ENCODE results near the gene SEC31A.
"Not testable (repeated sequence)": the region's sequence is repeated elsewhere in the genome, so short reads cannot be mapped to it uniquely, and the experiment has no call there.

Gene SEC31A

DNA sequence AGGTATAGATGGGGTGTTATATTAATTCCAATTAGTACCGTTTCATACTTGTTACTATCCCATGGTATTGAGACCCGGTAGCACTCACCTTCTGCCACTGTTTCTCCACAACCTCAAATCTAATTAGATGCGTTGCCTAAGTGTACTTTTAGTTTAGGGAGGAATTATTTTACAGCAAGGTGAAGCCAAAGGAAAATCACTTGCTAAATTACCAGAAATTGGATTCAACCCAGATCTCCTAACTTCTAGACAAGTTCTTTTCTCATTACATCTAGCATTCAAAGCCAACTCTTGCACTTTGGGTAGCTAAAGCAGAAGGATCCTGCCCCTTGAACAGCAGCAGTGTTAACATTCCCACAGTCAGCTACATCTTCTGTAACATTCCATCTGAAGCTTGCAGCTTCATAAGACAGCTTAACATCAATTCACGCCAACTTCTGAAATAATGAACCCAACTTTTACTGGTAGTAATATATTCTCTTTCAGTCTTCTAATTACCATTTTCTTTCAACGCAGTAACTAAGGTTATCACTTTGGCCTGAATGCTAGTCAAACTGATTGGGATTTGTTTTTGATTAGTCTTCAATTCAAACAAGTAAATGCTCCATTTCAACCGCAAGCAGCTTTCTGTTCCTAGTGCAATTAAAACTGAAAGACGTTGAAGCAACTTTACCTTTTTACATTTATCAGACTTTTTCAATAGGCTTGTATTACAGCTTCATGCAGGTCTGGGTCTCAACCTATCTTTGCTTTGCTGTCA is 934 bp upstream of the SEC31A start:
- no peak for DNase-seq

DNA sequence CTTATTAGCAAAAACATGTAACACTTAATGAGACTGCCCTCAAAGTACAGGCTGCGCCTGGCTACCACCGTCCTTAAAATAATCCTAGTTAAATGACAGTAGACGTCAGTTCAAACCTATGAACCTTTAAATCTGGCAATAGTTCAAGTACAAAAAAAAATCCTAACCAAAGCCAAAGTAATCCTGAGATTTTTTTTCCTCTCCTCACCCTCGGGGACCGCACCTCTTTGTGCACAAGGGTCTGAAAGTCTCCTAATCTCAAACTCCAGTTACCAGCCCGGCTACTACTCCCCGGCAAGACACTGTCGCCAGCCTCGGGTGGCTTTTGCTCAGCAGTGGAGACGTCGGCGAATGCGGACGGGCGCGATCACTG is 439 bp downstream of the SEC31A start:
- DNase-seq, result no peak

DNA sequence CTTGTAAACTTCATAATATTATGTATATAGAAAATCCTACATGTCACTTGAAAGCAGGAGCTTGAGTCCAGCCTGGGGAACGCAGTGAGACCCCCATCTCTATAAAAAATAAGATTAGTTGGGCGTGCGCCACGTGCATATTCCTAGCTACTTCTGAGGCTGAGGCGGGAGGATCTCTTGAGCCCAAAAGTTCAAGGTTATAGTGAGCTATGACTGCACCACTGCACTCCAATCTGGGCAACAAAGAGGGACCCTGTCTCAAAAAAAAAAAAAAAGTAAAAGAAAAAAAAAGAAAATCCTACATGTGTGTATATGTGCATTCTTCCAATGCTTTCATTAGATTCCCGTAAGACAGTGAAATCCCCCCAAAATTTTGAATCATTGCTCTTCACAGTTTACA is 1.7 kb downstream of the SEC31A start:
- no peak for DNase-seq

DNA sequence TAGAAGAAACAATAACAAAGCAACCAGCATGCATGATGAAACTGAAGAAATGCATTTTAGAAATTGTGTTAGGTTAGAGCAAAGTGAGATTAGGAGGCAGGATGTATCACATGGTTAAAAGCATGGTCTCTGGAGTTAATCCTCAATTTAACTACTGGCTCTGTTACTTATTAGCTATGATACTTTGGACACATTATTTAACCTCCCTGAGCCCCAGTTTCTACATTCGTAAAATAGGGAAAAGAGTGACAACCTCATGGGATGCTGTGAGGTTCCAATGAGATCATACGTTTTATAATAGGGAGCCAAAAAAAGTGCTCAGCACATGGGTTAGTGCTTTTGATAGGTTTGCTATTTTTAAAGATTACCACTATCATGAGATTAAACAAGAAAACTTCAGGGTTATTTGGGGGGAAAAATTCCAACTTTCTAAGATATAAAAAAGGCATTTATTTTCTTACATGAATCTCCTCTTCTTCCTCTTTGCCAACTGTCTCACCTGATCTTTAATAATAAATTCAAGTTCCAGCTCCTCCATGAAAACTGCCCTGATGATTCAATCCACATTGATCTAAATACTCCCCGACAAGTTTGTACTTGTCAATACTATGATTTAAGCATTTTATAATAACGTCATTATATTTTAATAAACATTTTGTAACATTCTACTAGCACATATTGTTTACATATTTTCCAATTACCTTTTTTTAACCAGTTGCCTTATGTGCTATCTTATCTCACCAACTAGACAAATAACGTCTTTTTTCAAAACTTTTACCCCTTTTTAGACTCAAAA is 4.6 kb downstream of the SEC31A start:
- DNase-seq, result no peak

DNA sequence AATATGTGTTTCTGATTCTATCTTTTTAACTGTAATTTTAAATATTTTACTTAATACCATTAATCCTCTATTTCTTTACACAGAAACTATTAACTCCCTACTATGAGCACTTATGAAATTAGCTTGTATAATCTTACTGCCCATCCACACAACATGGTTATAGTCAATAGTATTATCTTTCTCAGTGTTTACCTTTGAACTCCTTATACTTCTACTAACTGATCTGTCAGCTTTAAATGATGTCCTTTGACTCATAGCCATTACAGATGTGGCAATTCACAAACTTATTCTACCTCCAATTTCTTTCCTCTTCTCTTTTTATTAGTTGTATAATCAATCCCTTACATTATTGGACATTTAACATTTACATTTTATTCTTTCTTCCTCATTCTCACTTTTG is 5.5 kb downstream of the SEC31A start:
- no peak for DNase-seq

DNA sequence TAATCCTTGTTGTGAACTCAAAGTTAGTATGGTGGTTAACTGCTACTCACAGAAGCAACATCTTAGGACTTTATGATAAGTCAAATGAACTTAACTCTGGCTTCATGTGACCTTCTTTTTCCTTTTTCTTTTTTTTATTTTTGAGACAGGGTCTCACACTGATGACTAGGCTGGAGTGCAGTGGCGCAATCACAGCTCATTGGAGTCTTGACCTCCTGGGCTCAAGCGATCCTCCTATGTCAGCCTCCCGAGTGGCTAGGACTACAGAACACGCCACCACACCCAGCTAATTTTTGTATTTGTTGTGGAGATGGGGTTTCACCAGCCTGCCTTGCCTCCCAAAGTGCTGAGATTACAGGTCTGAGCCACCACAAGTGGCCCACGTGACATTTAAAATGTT is 22.4 kb downstream of the SEC31A start:
- DNase-seq, result no peak

DNA sequence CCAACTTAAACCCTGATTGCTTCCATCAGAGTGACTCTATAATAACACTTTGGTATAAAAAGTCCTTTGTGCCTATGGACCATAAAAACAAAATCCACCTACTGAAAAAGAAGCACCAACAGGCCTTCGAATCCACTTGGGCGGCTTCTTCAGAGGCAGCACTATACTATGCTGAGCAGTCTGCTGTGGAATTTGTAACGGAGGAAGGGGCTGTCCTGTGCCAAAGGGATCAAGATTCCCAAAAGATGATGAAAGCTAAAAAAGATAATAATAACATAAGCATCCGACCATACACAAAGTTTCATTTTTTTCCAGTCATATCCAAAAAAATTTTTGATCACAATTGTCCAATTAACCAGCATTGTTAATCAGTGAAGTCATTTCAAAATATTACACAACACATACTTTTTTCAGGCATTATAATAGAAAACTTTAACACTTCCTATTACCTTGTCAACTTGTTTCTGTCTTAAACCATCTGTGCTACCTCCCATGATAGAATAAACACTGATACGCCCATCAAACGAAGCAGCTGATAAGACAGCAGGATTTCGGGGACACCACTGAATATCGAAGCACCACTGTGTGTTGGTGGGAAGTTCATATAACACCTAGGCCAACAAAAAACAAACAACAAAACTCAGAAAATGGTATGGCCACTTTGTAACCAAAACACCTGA is 24.1 kb downstream of the SEC31A start:
- no peak for DNase-seq

DNA sequence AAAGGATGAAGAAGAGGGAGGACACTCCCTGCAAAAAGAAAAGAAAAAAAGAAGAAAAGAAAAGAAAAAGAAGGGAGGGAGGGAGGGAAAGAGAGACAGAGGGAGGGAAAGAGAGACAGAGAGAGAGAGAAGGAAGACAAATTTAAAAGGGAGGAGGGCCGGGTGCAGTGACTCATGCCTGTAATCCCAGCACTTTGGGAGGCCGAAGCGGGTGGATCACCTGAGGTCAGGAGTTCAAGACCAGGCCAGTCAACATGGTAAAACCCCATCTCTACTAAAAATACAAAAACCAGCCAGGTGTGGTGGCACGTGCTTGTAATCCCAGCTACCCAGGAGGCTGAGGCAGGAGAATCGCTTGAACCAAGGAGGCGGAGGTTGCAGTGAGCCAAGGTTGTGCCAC is 24.9 kb downstream of the SEC31A start:
- not testable (repeated sequence) for DNase-seq

DNA sequence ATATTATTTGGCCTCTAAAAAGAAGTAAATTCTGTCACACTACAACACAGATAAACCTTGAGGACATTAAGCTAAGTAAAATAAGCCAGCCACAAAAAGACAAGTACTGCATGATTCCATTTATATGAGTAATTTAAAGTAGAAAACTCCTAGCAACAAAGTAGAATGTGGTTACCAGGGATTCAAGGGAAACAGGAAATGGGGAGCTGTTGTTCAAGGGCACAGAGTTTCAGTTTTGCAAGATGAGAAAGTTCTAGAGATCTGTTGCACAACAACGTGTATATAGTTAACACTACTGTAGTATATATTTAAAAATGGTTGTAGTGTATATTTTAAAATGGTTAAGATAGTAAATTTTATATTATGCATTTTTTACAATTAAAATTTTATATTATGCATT is 25.4 kb downstream of the SEC31A start:
- no peak for DNase-seq

DNA sequence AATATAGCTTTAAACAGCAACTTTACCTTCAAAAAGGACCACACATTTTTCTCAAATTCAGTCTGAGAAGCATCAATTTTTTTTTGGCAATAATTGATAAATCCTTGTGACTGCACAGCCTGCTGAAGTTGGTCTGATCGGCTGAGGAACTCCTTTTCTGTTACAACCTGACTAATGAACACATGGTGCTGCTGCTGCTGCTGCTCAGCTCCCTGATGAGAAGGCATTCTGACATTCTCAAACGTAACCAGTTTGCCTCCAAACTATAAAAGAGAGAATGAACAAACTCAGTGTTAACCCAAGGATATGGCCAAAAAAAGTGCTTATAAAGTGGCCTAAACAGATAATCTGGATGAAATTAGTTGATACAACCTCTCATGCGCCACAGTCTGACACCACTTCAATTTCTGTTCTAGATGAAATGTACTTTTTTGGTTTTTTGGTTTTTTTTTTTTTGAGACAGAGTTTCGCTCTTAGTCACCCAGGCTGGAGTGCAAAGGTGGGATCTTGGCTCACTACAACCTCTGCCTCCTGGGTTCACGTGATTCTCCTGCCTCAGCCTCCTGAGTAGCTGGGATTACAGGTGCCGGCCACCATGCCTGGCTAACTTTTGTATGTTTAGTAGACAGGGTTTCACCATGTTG is 26.5 kb downstream of the SEC31A start:
- no peak for DNase-seq

DNA sequence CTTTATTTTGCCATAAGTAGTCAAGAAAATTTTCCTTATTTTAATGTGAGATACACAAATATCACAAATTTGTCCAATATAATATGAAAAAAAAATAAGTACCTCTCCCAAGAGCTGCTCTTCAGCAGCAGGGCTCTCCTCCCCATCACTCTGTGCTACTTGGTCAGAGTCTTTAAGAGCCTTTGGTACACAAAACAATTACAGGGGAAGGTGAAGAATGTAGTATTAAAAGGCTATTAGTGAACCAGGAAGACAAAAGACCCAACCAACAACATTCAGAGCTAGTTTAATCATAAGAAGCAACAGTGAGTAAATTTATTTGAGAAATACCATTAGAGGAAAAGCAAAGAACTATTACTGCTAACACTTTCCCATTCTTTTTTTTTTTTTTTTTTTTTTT is 29.4 kb downstream of the SEC31A start:
- no peak for DNase-seq

DNA sequence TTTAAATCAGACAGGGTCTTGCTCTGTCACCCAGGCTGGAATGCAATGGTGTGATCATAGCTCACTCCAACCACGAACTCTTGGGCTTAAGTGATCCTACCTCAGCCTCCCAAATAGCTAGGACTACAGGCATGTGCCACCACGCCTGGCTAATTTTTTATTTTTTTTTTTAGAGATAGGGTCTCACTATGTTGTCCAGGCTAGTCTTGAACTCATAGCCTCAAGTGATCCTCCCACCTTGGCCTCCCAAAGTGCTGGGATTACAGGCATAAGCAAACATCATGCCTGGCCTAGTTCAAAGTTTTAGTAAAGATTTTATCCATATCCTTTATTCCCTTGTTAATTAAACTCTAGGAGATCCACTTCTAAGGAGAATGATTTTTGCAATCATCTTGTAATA is 30.5 kb downstream of the SEC31A start:
- DNase-seq, result not testable (repeated sequence)

DNA sequence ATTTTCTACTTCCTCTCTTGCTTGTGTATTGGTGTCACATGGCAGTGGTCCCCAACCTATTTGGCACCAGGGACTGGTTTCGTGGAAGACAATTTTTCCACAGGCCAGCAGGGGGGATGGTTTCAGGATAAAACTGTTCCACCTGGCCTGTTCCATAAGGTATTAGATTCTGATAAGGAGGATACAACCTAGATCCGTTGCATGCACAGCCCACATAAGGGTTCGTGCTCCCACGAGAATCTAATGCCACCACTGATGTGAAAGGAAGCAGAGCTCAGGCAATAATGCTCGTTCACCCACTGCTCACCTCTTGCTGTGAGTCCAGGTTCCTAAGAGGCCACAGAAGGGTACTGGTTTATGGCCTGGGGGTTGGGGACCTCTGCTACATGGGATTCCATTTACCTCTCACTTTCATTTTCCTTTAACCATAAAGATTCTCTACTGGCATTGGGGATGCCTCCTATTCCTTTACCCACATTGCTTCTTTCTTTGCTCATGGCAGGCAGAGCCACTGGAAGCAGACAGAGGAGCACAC is 38.1 kb downstream of the SEC31A start:
- DNase-seq, result no peak

DNA sequence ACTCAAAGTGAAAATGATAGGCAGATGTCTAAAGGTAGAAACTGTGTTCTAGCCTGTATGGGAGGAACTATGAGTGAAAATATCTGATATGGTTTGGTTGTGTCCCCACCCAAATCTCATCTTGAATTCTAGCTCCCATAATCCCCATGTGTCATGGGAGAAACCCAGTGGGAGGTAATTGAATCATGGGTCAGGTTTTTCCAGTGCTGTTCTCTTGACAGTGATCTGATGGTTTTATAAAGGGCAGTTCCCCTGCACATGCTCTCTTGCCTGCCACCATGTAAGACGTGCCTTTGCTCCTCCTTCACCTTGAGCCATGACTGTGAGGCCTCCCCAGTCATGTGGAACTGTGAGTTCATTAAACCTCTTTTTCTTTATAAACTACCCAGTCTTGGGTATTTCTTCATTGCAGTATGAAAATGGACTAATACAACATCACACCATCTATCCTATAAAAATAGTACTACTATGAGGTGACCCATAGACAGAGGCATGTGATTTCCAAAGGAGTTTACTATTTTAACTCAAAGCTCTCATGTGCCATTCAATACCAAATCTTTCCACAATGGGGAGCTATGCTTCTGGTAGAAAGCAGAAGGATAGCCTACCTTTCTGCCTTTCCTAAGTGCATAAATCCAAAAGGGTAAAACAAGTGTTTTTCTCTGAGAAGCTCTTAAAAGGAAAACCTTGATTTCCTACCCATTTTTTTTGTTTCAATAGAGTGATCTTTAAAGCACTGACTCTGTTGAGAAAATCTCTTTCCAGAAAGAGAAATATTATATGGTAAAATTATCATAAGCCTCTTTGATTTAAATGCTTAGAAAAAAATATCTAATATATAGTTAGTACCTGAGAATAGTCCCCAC is 38.8 kb downstream of the SEC31A start:
- no peak for DNase-seq

DNA sequence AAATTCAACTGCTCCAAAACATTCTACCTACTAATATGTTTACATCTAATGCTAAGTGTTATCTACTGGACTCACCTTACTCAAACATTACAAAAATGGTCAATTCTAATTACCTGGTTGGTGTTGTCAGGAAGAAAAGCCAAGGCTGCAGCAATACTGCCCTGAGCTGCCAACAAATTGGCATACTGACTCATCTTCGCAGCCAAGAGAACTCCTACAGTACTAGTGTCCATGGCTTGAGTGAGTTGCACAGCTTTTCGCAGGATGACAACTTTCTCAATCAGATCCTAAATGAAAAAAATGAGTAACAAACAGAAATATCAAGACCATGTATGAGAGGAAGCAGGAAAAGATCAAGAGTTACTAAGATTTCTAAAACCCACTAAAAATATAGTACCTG is 39.6 kb downstream of the SEC31A start:
- DNase-seq, result no peak

DNA sequence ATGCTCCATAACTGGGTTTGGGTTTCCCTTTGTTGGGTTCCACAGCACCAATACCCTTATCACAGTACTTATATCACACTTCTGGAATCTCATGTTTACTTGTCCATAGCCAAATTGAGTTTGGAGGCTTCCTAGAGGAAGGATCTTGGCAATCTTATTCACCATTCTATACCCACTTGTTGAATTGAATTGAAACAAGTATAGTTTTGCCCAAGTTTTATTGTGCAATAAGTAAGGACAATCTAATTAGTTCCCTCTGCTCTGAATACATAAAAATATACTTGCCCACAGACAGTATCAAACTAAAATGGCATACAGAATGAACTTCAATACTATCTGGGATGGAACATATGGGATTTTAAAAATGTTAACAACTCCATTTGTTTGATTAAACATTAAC is 40.3 kb downstream of the SEC31A start:
- DNase-seq, result no peak

DNA sequence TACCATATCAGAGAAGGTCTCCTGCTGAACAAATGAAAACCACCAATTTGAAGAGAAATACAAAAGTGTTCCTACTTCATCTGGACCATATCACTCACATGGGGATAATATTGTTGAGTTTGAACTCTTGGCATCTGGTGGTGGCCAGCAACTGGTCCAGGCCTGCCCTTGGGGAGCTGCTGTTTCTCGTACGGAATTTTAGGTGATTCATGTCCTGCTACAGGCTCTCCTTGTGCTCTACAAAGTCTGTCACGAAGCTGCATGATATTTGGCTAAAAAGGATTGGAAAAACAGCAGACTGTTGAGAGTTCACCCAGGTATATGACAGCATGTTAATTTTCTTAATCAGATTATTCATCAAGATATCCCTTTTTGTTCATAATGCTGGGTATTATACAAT is 42.2 kb downstream of the SEC31A start:
- no peak for DNase-seq

DNA sequence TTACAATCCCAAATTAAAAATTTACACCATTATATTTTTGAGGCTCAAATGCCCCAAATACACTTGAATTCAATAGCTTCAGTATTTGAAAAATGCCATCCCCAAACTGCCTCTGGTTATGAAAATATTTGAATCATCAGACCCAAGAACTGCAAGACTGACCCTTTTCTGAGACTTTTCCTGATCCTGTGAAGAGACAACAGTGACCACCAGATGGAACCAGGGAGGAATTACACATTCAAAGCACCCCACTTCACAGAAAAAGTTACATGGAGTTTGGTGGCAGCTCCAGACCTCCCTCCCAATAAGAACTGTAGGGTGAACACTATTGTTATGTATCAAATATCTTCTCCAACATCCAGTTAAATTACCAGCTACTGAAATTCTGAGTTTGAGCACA is 48.4 kb downstream of the SEC31A start:
- DNase-seq, result no peak

DNA sequence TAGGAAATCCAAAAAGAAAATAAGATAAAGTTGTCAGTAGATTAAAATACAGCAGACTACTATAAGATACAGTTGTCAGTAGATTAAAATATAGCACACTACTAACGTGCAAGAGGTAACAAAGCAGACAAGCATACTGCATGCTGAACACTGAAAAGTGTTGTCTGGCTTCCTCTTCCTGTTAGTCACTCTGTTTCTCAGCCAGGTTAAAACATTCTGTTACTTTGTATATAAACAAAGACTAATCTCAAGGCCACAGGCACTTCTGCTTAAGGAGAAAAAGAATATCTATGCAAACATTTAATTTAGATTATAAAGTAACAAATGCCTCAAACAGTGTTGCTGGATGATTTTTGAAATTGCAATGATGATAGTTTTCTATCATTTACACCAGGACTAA is 51.3 kb downstream of the SEC31A start:
- DNase-seq, result no peak

DNA sequence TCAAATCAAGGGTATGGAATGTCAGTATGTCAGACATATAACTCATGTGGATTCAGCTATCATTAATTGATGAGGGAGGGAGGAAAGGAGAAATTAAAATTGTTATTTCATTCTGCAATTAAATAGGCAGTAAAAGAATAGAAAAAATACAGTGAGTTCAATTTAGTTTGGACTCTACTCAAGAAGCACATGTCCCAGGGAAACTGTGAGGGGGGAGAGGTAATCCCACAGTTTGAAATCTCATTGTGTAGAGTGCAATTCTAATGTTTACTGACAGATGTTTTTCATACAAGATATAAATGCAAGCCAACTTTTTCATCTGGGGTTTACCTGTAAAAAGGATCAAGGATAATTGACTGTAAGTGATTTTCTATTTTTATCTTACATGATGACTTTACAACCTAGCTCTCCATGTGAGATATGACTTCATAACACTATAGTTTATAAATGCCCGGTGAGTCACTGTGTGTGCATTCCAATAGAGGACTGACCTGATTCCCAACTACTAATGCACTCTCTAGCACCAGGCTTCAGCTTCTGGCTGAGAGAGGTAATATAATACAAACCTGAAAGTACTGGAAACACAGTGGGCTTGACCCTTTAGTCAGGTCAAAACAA is 57.1 kb downstream of the SEC31A start:
- DNase-seq, result no peak

DNA sequence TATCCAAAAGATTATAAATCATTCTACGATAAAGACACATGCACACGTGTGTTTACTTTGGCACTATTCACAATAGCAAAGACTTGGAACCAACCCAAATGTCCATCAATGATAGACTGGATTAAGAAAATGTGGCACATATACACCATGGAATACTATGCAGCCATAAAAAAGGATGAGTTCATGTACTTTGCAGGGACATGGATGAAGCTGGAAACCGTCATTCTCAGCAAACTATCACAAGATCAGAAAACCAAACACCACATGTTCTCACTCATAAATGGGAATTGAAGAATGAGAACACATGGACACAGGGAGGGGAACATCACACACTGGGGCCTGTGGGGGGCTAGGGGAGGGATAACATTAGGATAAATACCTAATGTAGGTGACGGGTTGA is 57.9 kb downstream of the SEC31A start:
- not testable (repeated sequence) for DNase-seq

DNA sequence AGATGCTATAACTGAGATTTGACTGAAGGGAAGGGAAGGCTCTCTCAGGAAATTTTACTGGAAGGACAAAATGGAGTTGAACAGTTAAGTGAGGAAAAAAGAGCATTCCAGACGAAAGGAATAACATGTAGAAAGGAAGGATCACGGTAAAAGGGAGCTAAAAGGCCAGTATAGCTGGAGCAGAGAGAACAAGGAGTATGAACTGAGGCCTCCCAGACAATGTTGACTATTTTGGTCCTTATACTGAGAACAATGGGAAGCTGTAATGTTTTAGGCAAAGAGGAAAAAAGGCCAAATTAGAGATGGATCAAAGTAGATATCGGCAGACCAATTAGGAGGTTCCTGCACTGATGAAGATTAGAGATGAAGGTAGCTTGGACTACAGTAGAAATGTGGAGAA is 65.5 kb downstream of the SEC31A start:
- DNase-seq, result no peak
